Gastroesophageal sphincter (tissue), 4 donors: ENCODE results near the gene FUT2. TPM values are rescaled to one million over a fixed set of nuclear protein-coding genes. Genes with fewer than 3 reads are reported as not detected.

Experiments used
- ATAC-seq: fragments of 150-250 bp; one replicate; pipeline ENCODE4 v1.9.1; 2016; ENCODE audit warnings: mild to moderate bottlenecking, moderate library complexity
- H3K27ac ChIP-seq, 4 donors: fragments of 200-600 bp; sonication (generic) in 3 of 4; 1 replicate in 3 of 4; 2 replicates in 1 of 4; pipeline ENCODE4 v1.5.1; 2016 to 2019
- H3K27me3 ChIP-seq: fragments of 200-600 bp; sonication (generic); one replicate; pipeline ENCODE4 v1.5.1; 2019
- H3K36me3 ChIP-seq, 2 donors: fragments of 200-600 bp; sonication (generic); one replicate each; pipeline ENCODE4 v1.5.1; 2019; ENCODE audit warnings: control low read depth in 1 of 2
- H3K4me1 ChIP-seq, 3 donors: fragments of 200-600 bp; sonication (generic); 1 replicate in 2 of 3; 2 replicates in 1 of 3; pipeline ENCODE4 v1.5.1; 2016 to 2019; ENCODE audit warnings: control low read depth in 2 of 3
- H3K4me3 ChIP-seq, 2 donors: fragments of 200-600 bp; sonication (generic); one replicate each; pipeline ENCODE4 v1.5.1; 2019; ENCODE audit warnings: mild to moderate bottlenecking in 1 of 2, moderate library complexity in 1 of 2
- H3K9me3 ChIP-seq, 3 donors: fragments of 200-600 bp; sonication (generic); one replicate each; pipeline ENCODE4 v1.5.1; 2017 to 2019; ENCODE audit warnings: control low read depth in 2 of 3
- EP300 ChIP-seq: sonication (generic); formaldehyde crosslinking; IDR thresholded peaks from one replicate; pipeline ENCODE4 v1.6.1; 2017; ENCODE audit warnings: antibody characterized with exemption, mild to moderate bottlenecking
- POLR2A ChIP-seq, 2 donors: fragments of 450-650 bp; IDR thresholded peaks; one replicate each; pipeline ENCODE4 v1.6.1; 2017; ENCODE audit warnings: antibody characterized with exemption in 2 of 2, mild to moderate bottlenecking in 2 of 2, moderate library complexity in 1 of 2
- POLR2AphosphoS5 ChIP-seq: sonication (generic); formaldehyde crosslinking; IDR thresholded peaks from one replicate; pipeline ENCODE4 v1.6.1; 2017; ENCODE audit warnings: antibody characterized with exemption
- WGBS, 2 donors: methylation state at CpG; one replicate each; pipeline ENCODE4 v1.1.5; 2018; ENCODE audit warnings: low coverage in 1 of 2; 5-methylcytosine and 5-hydroxymethylcytosine counted together
- total RNA-seq, 4 donors: library from RNA; depleted of rRNA; stranded (reverse); fragments of >200 nt; gene quantifications; one replicate each; pipeline ENCODE4 v1.1.0, GENCODE V29; 2016
- TF ChIP-seq, protein P1 (sequence below), 4 experiments: fragments of 200-600 bp in 2 of 4; fragments of 450-650 bp in 2 of 4; sonication (generic) in 1 of 4; IDR thresholded peaks; one replicate each; pipeline ENCODE4 v1.5.1; 2017 to 2019; ENCODE audit warnings: antibody characterized with exemption in 4 of 4, mild to moderate bottlenecking in 2 of 4, moderate library complexity in 2 of 4

The FUT2 gene
- total RNA-seq, 4 donors from 2014 or later: 3.4 TPM; not detected in 3

DNA sequence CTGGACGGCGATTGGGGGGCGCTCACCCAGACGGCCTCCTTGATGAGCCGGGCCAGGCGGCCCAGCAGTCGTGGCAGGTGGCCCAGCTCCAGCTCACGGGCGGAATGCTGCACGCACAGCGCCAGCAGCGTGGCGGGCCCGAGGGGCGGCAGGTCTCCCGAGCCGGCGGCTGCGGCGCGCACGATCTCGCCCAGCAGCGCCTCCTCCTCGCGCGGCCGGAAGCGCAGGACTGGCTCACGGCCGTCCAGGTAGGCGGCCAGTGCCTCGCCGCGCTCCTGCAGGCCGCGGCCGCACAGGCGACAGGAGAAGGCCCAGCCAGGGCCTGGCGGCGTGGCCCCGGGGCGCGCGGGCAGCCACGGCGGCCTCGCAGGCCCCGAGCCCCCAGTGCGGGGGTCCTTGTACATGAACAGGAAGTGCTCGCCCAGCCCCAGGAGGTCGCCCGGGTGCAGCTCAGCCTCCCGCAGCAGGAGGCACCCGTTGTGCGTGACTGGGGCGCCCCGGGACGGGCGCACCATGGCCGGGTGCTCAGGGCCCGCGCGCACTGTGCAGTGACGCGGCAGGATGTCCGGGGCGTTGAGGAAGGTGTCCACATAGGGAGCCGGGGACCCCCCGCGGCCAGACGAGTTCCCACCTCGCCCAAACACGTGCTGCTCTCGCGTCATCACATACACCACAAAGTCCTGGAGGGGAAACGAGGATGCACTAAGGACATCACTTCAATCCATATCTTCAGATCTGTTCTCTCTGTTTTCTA is 33.3 kb downstream of the FUT2 start:
- Histone ChIP-seq H3K9me3 (no peaks in the 10 kb centered on the region), H3K27me3 (peaks cover 36% of the 10 kb centered on the region), H3K4me1 (peaks cover 0 to 19% (median 6%) of the 10 kb centered on the region in 3 donors), H3K4me3 (peak overlapping the region; percentile 16 to 42), H3K27ac (peak overlapping the region in 2 of 4 donors; percentile 32 to 43), H3K36me3 (peaks cover 0 to 8% of the 10 kb centered on the region in 2 donors)
- TF ChIP-seq POLR2A (IDR thresholded peaks at IDR 0.05): peak in 1 of 2 donors; percentile 26
- TF ChIP-seq, protein P1, sequence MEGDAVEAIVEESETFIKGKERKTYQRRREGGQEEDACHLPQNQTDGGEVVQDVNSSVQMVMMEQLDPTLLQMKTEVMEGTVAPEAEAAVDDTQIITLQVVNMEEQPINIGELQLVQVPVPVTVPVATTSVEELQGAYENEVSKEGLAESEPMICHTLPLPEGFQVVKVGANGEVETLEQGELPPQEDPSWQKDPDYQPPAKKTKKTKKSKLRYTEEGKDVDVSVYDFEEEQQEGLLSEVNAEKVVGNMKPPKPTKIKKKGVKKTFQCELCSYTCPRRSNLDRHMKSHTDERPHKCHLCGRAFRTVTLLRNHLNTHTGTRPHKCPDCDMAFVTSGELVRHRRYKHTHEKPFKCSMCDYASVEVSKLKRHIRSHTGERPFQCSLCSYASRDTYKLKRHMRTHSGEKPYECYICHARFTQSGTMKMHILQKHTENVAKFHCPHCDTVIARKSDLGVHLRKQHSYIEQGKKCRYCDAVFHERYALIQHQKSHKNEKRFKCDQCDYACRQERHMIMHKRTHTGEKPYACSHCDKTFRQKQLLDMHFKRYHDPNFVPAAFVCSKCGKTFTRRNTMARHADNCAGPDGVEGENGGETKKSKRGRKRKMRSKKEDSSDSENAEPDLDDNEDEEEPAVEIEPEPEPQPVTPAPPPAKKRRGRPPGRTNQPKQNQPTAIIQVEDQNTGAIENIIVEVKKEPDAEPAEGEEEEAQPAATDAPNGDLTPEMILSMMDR (IDR thresholded peaks at IDR 0.05): peak in 2 of 4 experiments; percentile 6 to 12
- no peak for TF ChIP-seq POLR2AphosphoS5
- 35 to 64% methylated on average over 8 to 9 of the region's 77 CpGs for WGBS, 2 donors
- ATAC-seq: no peak

DNA sequence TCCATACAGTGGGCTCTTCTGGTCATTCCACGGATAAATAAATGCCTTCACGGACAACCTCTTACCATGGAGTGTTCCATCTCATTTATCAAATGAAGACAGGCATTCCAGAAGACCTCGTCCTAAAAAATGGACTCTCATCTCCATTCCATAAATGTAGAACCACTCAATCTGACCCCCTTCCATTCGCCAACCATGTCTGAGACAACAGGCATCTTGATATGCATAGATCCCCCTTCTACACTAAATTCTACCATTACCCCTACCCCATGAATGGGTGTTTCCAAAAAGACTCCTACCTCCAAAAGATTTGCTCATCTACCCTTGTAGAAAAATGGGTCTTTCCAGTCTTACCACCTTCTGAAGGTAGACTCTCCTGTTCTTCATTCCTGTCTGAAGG is 35.7 kb downstream of the FUT2 start:
- H3K27me3 ChIP-seq: peaks cover 41% of the 10 kb centered on the region
- 86 to 90% methylated on average over 4 of the region's 4 CpGs for WGBS, 2 donors
- peaks cover 0 to 8% of the 10 kb centered on the region in 2 donors for H3K36me3 ChIP-seq
- ATAC-seq: no peak
- no peak overlapping the region for H3K4me3 ChIP-seq
- TF ChIP-seq POLR2AphosphoS5 (no peak), POLR2A (IDR thresholded peaks at IDR 0.05) (no peak), EP300 (no peak)
- TF ChIP-seq, protein P1 (IDR thresholded peaks at IDR 0.05): no peak
- H3K27ac ChIP-seq: no peak overlapping the region
- H3K9me3 ChIP-seq: no peaks in the 10 kb centered on the region
- H3K4me1 ChIP-seq: peaks cover 0 to 7% (median 0%) of the 10 kb centered on the region in 3 donors

DNA sequence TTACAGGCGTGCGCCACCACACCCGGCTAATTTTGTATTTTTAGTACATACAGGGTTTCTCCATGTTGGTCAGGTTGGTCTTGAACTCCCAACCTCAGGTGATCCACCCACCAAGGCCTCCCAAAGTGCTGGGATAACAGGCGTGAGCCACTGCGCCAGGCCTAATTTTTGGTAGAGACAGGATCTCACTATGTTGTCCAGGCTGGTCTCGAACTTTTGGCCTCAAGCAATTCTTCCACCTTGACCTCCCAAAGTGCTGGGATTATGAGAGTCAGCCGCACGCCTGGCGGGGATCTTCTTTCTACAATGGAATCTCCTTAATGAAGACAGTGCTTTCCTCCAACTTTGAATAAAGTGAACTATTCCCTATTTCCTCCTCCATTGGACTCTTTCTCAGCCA is 38.9 kb downstream of the FUT2 start:
- ATAC-seq: no peak
- Histone ChIP-seq H3K27me3 (peaks cover 31% of the 10 kb centered on the region), H3K4me3 (no peak overlapping the region), H3K9me3 (no peaks in the 10 kb centered on the region), H3K27ac (no peak overlapping the region), H3K36me3 (peaks cover 0 to 4% of the 10 kb centered on the region in 2 donors), H3K4me1 (peaks cover 0 to 16% (median 0%) of the 10 kb centered on the region in 3 donors)
- TF ChIP-seq, protein P1 (IDR thresholded peaks at IDR 0.05): no peak
- TF ChIP-seq POLR2AphosphoS5 (no peak), POLR2A (IDR thresholded peaks at IDR 0.05) (no peak), EP300 (no peak)
- 100% methylated on average over 3 of the region's 9 CpGs; no CpG with 5 or more reads in 1 of the 2 donors for WGBS, 2 donors

DNA sequence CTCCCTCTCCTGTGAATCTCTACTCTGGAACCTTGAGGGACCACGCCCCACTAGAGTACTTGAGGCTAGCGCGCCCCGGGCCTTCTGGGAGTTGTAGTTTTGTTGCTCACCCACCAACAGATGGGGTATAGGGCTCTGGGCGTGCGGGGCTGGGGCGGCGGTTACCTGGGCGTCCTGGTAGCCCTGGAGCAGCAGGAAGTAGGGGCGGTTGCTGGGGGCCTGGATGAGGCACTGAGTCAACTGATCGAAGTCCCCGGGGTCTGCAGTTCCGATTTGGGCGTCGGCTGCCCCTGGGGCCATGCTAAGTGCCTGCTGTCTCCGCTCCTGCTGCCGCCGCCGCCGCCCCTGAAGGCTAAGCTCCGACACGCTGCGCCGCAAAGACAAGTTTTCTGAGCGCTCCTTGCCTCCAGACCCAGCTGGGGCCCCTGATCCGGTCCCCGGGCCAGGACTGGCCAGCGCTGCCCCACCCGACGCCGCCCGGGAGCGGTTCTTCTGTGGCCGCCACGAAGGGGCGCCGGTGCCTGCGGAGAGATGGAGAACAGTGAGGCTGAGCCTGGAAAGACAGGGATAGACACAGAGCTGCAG is 39.4 kb downstream of the FUT2 start:
- TF ChIP-seq, protein P1 (IDR thresholded peaks at IDR 0.05): no peak
- TF ChIP-seq EP300 (no peak), POLR2A (IDR thresholded peaks at IDR 0.05) (no peak), POLR2AphosphoS5 (no peak)
- ATAC-seq: no peak
- no CpG with 5 or more reads among the region's 38 CpGs for WGBS, 2 donors
- peaks cover 0 to 21% (median 0%) of the 10 kb centered on the region in 3 donors for H3K4me1 ChIP-seq
- peaks cover 26% of the 10 kb centered on the region for H3K27me3 ChIP-seq
- H3K27ac ChIP-seq: no peak overlapping the region
- no peaks in the 10 kb centered on the region for H3K9me3 ChIP-seq
- H3K36me3 ChIP-seq: peaks cover 0 to 4% of the 10 kb centered on the region in 2 donors
- no peak overlapping the region for H3K4me3 ChIP-seq
